ENCODE data around the gene ADRA2C.

DNA sequence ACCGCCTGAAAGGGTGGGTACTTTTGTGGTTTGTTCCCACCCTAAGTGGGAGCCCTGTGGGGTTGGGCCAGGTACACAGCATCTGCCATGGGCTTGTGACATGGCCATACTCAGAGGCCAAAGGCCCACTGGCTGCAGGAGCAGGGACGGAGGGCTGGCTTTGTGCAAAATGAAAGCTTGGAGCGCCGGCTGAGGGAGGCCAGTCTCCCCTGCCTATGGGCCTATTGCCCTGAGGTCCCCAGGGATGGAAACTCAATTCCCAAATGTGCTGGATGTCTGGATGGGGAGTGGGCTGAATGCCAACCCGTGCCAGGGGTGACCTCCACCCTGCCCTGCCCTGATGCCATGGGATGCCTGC, 10.8 kb downstream of the ADRA2C start:
- TF ChIP-seq POLR2A (IDR thresholded peaks at IDR 0.05): no peak
- TF ChIP-seq, protein P1, sequence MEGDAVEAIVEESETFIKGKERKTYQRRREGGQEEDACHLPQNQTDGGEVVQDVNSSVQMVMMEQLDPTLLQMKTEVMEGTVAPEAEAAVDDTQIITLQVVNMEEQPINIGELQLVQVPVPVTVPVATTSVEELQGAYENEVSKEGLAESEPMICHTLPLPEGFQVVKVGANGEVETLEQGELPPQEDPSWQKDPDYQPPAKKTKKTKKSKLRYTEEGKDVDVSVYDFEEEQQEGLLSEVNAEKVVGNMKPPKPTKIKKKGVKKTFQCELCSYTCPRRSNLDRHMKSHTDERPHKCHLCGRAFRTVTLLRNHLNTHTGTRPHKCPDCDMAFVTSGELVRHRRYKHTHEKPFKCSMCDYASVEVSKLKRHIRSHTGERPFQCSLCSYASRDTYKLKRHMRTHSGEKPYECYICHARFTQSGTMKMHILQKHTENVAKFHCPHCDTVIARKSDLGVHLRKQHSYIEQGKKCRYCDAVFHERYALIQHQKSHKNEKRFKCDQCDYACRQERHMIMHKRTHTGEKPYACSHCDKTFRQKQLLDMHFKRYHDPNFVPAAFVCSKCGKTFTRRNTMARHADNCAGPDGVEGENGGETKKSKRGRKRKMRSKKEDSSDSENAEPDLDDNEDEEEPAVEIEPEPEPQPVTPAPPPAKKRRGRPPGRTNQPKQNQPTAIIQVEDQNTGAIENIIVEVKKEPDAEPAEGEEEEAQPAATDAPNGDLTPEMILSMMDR (IDR thresholded peaks at IDR 0.05): no peak
- TF ChIP-seq POLR2AphosphoS5 (IDR thresholded peaks at IDR 0.05): no peak
